Activated CD4-positive, alpha-beta T cell treated with anti-CD3 and anti-CD28 coated beads, Interleukin-2, amount 50 U/mL, for 48 hours (primary cell): Measurements from ENCODE around the gene SLC25A38.

ENCODE experiments used
- DNase-seq, 2 experiments: peaks; one replicate each; pipeline ENCODE4 v3.0.0-alpha.2; 2020

The SLC25A38 gene

DNA sequence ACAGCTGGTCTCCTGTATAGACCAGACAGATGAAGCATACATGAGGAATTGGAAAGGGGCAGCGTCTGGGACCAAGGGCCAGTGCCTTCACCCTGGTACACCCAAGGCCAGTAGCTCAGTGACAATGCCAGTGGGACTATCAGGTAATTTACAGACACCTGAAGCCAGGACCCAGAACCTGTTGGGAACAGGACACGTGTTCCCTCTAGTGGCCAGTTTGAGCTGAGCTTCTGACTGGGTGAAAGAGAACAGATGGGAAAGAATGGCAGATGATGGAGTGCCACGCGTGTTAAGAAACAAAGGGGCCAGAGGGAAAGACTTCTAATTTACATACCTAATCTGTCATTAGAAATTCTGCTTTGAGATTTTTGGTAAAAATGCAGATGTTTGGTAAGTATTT lies 5.1 kb upstream of the SLC25A38 start:
- peak; percentile 57 to 72 for DNase-seq

DNA sequence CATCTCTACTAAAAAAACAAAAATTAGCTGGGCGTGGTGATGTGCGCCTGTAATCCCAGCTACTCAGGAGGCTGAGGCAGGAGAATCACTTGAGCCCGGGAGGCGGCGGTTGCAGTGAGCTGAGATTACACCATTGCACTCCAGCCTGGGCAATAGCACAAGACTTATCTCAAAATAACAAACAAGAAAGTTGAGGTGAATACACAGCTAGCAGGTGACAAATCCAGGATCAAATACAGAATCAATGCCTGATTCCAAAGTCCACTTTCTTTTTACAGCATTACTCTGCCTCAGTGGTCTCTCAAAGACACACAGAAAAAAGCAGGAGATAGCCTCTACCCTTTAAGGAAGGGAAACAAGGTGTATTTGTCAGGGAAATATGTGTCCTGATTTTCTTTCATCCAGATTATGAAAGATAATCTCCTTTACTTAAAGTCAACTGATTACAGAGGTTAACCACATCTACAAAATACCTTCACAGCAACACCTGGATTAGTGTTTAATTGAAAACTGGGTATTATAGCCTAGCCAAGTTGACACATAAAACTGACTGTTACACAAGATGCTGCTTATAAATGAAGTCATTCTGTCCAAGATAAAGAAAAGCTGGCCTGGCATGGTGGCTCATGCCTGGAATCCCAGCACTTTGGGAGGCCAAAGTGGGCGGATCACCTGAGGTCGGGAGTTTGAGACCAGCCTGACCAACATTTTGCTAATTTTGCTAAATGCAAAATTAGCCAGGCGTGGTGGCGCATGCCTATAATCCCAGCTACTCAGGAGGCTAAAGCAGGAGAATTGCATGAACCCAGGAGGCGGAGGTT lies 4.0 kb upstream of the SLC25A38 start:
- no peak for DNase-seq

- DNase-seq = no peak
Observed at GRCh38 chr3:39379778-39380155, 3.4 kb upstream of the SLC25A38 start.

GRCh38 chr3:39381432-39381831 lies 1.7 kb upstream of the SLC25A38 start:
- DNase-seq = no peak

DNA sequence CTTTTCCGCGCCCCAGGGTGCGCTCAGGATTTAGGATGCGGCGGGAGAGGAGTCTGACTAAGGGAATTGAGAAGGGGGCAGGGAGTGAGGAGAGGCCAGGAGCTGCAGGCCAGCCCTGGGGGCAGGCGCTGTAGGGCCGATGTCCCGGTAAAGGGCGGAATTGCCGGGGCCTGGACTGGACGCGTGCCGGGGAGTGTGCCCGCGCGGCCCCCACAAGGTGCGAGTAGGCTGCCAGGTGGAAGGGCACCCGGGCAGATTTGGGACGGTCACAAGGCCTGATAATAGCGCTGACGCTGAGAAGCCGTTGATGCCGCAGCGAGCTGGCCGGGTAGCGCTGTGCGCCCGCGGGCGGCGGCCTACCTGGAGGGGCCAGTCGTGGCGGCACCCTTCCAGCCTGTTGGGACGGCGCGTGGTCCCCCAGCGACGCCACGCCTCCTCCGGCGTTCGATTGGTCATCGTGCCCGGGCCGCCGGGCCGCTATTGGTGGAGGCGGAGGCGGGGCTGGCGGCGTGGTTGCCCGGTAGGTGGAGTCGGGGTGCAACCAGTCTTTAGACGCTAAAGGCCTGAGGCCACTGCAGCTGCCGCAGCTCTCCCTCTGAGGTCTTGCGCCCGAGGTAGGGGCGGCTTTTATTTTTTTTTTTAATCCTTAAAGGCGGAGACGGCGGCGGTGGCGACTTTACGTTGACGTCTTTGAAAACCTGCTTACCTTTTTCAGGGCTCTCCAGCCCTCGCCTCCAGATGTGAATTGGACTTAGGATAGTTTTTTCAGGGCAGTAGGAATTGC lies 903 bp downstream of the SLC25A38 start:
- DNase-seq = peak; percentile 97

- DNase-seq = no peak
Observed at GRCh38 chr3:39384665-39385000, 1.5 kb downstream of the SLC25A38 start.

DNA sequence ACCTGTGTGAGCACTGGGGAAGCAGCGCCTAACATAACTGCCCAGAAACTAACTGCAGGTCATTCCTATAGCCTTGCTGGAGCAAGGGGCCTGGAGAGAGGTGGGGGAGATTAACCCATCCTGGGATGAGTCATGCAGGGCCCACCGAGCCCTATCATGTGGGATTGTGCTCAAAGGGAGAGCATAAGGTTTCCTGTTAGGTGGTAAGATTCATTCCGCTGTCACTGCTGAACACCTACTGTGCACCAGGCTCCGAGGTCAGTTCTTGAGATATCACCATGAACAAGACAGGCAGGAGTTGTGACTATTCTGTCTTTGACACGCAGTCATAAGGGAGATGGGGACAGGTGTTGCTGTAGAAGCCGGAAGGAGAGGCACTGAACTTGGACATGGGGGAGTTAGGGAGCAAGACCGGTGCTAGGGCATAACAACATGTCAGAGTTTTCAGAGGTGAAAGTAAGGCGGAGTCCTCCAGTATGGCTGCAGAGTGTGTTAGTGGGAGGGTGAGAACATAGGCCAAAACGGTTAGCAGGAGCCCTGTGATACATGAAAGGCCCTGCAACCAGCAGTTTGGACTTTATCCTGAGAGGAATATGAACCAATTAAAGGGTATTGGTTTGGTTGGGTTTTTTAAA lies 2.4 kb downstream of the SLC25A38 start:
- no peak for DNase-seq

DNA sequence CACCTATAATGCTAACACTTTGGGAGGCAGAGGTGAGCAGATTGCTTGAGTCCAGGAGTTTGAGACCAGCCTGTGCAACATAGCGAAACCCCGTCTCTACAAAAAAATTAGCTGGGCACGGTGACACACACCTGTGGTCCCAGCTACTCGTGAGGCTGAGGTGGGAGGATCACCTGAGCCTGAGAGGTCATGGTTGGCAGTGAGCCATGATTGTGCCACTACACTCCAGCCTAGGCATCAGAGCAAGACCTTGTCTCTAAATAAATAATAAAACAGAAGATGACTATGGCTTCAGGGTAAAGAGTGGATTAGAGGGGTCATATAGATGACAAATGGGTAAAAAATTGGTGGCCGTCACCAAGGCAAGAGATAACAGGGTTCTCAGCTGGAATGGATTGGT lies 3.1 kb downstream of the SLC25A38 start:
- DNase-seq = no peak

DNA sequence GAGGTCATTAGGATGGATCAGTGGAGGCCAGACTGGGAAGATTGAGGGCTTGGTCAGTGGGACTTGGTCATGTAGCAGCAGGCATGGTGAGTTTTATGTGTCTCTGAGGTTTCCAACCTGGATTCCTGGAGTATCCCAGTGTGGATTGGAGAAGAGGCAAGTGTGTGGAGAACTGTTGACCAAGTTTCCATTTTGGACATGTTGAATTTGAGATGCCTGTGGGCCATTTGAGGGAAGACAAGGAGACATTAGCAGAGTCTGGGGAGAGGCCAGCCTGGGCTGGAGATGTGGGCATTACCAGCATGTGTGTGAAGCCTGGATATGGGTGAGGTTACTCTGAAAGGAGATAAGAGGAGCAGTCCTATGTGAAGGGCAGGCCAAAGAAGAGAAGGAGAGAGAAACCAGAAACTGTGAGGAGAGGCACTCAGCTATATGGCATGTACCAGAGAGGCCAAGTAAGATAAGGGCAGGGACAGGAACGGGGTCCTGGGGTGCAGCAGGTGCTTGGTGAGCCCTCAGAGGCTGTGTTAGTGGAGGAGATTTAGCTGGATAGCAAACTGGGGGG lies 4.3 kb downstream of the SLC25A38 start:
- DNase-seq = no peak

DNA sequence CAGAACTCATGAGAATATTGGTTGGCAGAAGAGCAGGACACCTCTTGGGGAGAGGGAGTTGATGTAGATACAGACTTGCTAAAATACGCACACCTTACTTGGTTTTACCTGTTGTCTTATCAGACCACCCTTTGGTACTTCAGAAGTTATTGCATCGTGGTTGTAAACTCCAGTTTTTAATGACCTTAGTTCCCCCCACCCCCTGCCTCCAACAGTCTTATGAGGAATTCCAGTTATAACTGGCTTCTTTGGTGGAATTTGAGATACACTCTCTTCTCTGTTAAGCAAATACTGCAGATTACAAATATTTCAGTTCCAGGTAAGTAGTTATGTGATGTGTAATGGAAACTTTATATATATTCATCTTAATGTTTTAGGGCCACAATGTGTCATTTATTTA lies 5.0 kb downstream of the SLC25A38 start:
- DNase-seq = no peak

DNA sequence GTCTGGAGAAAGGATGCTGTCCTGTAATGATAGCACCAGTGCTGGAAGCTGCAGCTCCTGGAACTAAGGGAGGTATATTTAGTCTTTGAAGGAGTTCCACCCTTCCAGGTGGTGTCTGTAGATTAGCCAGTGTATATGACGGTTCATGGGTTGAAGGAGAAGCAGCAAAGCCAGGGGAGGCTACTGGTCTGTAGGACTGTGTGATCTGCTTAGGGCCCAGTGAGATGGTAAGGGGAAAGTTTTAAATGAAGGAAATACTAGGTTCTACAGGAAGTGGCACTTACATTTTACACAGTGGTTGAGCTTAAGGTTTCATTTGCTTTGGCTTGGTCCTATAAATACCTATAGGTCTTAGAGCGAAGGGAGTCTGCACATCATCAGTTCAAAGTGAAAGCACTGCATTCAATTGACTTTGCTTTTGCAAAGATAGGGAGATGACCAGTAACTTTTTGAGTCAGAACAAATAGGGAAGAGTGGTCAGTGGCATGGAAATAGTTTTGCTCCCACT lies 5.6 kb downstream of the SLC25A38 start:
- DNase-seq = no peak

GRCh38 chr3:39390181-39390580 lies 7.0 kb downstream of the SLC25A38 start:
- no peak for DNase-seq

DNA sequence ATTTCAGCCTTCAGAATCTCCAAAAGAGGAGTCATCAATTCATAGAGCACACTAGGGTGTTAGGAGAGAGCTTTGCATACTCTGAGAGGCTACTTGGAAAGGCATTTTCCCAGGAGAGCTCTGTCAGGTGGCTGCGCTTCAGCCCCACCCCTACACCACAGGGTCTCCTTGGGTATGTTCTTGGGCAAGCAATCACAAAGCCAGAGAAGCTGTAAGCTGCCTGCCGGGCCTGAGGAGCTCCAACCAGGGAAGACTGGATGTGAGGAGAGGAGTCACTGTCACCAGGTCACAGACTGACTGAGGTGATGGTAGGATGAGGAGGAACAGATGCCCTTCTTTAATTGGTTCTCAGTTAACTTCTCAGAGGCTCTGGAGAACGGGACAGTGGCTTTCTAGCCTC lies 13.5 kb downstream of the SLC25A38 start:
- DNase-seq = no peak

- no peak for DNase-seq
Observed at GRCh38 chr3:39398700-39399099, 15.5 kb downstream of the SLC25A38 start.

DNA sequence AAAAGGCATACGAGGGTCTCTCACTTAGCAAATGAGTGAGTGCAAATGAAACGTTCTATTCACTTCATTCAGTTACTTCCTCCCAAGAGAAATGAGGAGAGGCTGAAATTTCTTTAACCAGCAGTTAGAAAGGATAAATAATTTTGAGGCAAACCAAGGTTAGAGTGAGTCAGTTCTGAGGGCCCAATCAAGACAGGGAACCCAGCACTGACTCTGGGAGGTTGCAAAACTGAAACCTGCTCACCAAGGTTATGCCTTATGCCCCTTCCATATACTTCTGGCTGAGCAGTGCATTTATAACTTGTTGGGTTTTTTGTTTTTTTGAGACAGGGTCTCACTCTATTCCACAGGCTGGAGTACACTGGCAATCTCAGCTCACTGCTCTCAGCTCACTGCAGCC lies 18.8 kb downstream of the SLC25A38 start:
- DNase-seq = no peak

- no peak for DNase-seq
Observed at GRCh38 chr3:39404943-39405686, 21.9 kb downstream of the SLC25A38 start.

DNA sequence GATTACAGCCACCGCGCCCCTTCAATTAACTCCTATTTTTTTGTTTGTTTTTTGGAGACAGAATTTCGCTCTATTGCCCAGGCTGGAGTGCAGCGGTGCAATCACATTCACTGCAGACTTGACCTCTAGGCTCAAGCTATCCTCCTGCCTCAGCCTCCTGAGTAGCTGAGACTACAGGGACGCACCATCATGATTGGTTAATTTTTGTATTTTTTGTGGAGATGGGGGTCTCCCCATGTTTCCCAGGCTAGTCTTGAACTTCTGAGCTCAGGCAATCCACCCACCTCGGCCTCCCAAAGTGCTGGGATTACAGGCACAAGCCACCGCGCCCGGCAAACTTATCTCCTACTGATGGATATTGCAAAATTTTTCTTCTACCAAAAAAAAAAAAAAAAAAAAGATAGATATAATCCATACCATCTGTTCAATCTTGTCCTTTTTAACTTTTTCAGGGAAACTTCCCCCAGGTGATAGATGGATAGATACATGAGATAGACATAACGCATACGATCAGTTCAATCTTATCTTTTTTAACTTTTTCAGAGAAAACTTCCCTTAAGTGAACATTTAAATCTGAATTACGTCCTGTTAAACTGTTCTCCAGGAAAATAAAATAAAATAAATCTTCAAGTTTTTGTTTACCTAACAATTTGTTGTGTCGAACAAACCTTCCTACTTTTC lies 22.7 kb downstream of the SLC25A38 start:
- DNase-seq = no peak

GRCh38 chr3:39406368-39407258 lies 23.4 kb downstream of the SLC25A38 start, which contains the start of gene RPSA:
Gene RPSA, plus strand, starts transcription at chr3:39406720. Its CDS starts 934 bp downstream, at chr3:39407654.
- peak; percentile 95 to 97 for DNase-seq

GRCh38 chr3:39407259-39407629 lies 24.1 kb downstream of the SLC25A38 start:
- no peak for DNase-seq

DNA sequence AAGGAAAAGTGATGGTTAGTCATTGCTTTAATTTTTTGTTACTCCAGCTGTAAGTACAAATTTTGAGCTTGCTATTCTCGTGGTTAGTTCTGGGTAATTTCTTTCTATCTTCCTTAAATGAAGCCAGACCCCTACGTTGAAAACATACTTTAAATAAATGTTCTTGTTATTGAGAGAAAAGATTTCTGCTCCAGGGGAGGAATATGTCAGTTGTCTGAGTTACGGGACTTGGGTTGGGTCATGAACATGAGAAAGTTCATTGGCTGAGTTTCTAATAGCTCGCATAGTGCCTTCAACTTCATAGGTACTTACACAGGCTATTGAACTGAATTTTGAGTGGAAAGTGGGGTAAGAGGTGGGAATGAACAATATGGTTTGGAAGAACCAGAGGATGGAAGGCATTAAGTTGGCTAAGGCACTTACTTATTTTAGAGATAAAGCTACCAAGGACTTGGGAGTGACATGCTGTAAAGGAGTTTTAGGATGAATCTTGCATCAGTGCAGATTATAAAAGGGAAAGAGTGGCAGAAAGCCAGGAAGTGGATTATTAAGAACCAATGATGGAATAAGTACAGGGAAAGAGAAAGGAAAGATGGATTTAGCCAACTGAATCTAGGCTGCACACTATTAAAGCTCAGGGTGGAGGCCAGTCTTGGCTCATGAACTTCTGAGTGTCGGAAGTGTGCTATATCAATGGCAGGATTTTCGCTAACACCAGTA lies 24.8 kb downstream of the SLC25A38 start:
- DNase-seq = no peak
